Mononuclear cell (primary cell): Measurements from ENCODE around the gene TAMM41. TPM values are rescaled to one million over a fixed set of nuclear protein-coding genes. Genes with fewer than 3 reads are reported as not detected.

Experiments
- H3K27me3 ChIP-seq: 2 replicates; pipeline ENCODE4 v1.6.0; 2011; ENCODE audit warnings: low read length, control low read depth; ENCODE audit not compliant: insufficient read depth
- H3K4me1 ChIP-seq: 2 replicates; pipeline ENCODE4 v1.5.1; 2011; ENCODE audit warnings: mild to moderate bottlenecking, low read length, control low read depth; ENCODE audit not compliant: insufficient read depth
- H3K4me3 ChIP-seq: 2 replicates; pipeline ENCODE4 v1.5.1; 2011; ENCODE audit warnings: mild to moderate bottlenecking, low read length, moderate library complexity
- H3K9me3 ChIP-seq: 2 replicates; pipeline ENCODE4 v1.5.1; 2011; ENCODE audit warnings: low read depth, mild to moderate bottlenecking, control low read depth, low read length
- total RNA-seq: library from RNA; depleted of rRNA; stranded (reverse); fragments of >200 nt; gene quantifications from one replicate; pipeline ENCODE4 v1.2.3, GENCODE V29; 2012

The TAMM41 gene
- total RNA-seq, 1 donor: 16.8 TPM

GRCh38 chr3:11829416-11829815 lies 17.3 kb downstream of the TAMM41 start:
- Histone ChIP-seq H3K4me3 (no peak overlapping the region), H3K27me3 (no peaks in the 10 kb centered on the region), H3K4me1 (no peaks in the 10 kb centered on the region), H3K9me3 (no peaks in the 10 kb centered on the region)

- no peaks in the 10 kb centered on the region for H3K9me3 ChIP-seq
Observed at GRCh38 chr3:11826628-11827265, 19.9 kb downstream of the TAMM41 start.

DNA sequence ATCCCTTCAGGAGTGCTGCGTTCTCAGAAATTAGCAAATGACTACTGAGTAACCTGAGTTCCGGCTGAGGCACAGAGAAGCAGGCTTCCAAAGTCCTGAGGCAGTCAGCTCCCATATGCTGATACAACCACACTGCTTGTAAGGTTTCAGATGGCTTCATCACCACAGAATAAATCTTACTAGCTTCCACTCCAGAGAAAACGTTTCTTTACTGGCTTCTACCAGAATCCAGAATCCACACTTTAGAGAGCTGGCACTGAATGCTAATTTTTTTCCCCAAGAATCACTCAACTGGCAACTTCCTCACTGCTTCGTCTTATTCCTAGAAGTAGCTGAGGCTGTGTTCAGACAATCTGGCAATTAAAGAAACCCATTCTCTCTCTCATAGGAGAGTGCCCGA lies 21.4 kb downstream of the TAMM41 start:
- Histone ChIP-seq H3K9me3 (no peaks in the 10 kb centered on the region), H3K4me1 (no peaks in the 10 kb centered on the region), H3K4me3 (no peak overlapping the region), H3K27me3 (no peaks in the 10 kb centered on the region)

More at GRCh38 chr3:11826628-11827265, 19.9 kb downstream of the TAMM41 start:
- Histone ChIP-seq H3K4me3 (no peak overlapping the region), H3K4me1 (no peaks in the 10 kb centered on the region), H3K27me3 (no peaks in the 10 kb centered on the region)

GRCh38 chr3:11820531-11821041 lies 26.1 kb downstream of the TAMM41 start:
- Histone ChIP-seq H3K4me1 (no peaks in the 10 kb centered on the region), H3K9me3 (no peaks in the 10 kb centered on the region), H3K27me3 (no peaks in the 10 kb centered on the region), H3K4me3 (no peak overlapping the region)

DNA sequence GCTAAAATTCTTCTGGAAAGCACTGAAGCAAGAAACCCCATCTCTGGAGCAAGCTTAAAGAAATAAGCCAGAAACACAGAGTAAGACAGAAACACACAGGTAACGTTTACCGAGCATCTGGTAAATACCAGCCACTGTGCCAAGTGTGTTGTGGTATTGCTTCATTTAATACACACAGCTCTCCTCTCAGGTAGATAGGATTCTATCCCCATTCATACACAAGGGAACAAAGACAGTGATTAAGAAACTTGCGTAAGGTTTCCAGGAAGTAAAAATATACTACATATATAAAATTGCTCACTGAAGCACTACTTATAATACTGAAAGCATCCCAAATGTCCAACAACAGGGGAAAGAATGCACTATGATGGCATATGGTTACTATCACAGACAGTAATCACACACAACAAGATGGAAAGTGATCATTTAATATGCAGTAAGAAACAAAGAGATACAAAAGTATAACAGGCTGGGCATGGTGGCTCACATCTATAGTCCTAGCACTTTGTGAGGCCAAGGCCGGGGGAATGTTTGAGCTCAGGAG lies 27.5 kb downstream of the TAMM41 start:
- Histone ChIP-seq H3K9me3 (no peaks in the 10 kb centered on the region), H3K4me1 (no peaks in the 10 kb centered on the region), H3K4me3 (no peak overlapping the region), H3K27me3 (no peaks in the 10 kb centered on the region)

GRCh38 chr3:11818033-11818432 lies 28.7 kb downstream of the TAMM41 start:
- Histone ChIP-seq H3K4me1 (no peaks in the 10 kb centered on the region), H3K27me3 (no peaks in the 10 kb centered on the region), H3K4me3 (no peak overlapping the region), H3K9me3 (no peaks in the 10 kb centered on the region)

DNA sequence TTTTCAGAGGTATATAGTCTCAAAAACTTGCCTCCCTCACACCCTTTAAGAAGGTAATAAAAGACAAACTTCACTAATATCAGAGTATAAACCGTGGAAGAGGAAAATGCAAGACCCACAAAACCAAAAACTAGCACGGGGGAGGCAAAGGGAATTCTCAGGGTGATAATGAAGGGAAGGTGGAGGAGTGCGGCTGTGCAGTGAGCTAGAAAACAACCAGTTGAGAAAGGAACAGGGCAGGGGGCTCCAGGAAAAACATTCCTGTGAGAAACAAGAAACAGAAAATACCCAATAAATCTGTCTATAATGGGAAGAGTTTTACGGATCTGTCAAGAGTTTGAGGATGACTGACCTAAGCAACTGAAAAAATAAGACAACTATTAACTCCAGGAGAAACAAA lies 31.6 kb downstream of the TAMM41 start:
- Histone ChIP-seq H3K4me3 (no peak overlapping the region), H3K27me3 (no peaks in the 10 kb centered on the region)

DNA sequence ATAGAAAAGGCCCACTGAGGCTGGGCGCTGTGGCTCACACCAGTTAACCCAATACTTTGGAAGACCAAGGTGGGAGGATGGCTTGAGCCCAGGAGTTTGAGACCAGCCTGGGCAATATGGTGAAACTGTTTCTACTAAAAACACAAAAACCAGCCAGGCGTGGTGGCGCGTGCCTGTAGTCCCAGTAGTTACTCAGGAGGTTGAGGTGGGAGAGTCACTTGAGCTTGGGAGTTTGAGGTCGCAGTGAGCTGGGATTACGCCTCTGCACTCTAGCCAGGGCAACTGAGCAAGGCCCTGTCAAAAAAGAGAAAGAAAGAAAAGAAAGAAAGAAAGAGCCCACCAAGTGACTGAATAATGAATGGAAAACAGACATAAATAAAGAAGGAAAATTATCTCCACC lies 32.0 kb downstream of the TAMM41 start:
- Histone ChIP-seq H3K4me1 (no peaks in the 10 kb centered on the region), H3K27me3 (no peaks in the 10 kb centered on the region), H3K4me3 (no peak overlapping the region), H3K9me3 (no peaks in the 10 kb centered on the region)

More for the DNA sequence above, 31.6 kb downstream of the TAMM41 start:
- Histone ChIP-seq H3K4me1 (no peaks in the 10 kb centered on the region), H3K9me3 (no peaks in the 10 kb centered on the region)

DNA sequence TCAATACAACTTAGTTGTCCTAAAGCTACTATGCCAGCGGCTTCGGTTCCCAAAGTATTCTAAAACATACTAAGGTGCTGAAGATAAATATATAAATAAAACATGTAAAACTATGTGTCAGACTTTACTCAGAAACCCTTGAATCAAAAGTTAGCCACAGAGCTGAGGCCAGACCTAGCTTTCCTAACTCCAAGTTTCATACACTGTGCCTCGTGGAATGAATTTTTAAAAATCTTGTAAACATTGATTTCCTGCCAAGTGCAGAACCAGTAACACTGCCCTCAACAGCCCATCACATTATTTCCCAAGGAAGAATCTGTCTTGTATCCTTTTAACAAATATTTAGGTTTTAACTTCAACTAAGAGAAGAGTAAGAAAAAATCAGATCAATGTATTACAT lies 36.4 kb downstream of the TAMM41 start:
- H3K4me3 ChIP-seq: no peak overlapping the region
- no peaks in the 10 kb centered on the region for H3K9me3 ChIP-seq
- H3K27me3 ChIP-seq: no peaks in the 10 kb centered on the region
- H3K4me1 ChIP-seq: no peaks in the 10 kb centered on the region

DNA sequence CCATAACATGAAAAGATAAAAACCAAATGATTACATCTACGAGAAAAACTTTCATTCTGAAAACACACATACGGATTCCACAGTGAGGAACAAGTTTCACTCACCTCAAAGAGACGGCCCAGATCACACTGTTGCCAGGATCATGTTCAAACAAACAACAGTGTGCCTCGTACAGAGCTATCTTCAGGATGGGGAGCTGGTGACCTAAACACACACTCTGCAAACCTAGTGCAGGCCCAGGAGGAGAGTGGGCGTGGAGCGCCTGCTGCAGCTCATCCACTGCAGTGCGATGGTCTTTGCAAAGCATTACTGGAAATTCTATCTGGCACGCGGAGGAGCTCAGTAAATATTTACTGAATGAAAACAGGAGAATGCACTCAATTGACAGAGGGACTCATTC lies 38.5 kb downstream of the TAMM41 start:
- H3K4me3 ChIP-seq: no peak overlapping the region
- no peaks in the 10 kb centered on the region for H3K4me1 ChIP-seq

GRCh38 chr3:11807686-11808085 lies 39.0 kb downstream of the TAMM41 start:
- no peaks in the 10 kb centered on the region for H3K4me1 ChIP-seq
- H3K27me3 ChIP-seq: no peaks in the 10 kb centered on the region
- no peaks in the 10 kb centered on the region for H3K9me3 ChIP-seq
- H3K4me3 ChIP-seq: no peak overlapping the region

More for the DNA sequence above, 38.5 kb downstream of the TAMM41 start:
- Histone ChIP-seq H3K27me3 (no peaks in the 10 kb centered on the region), H3K9me3 (no peaks in the 10 kb centered on the region)

DNA sequence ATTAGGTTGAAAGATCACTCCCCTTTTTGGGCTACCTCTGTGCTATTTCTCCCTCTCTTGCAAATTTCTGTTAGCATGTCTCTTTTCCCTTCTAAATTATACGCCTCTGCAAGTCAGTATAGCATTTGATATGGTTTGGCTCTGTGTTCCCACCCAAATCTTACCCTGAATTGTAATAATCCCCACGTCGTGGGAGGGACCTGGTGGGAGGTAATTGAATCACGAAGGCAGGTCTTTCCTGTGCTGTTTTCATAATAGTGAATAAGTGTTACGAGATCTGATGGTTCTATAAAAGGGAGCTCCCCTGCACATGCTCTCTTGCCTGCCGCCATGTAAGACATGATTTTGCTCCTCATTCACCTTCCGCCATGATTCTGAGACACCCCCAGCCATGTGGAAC lies 41.0 kb downstream of the TAMM41 start:
- no peaks in the 10 kb centered on the region for H3K9me3 ChIP-seq

GRCh38 chr3:11803977-11804892 lies 42.5 kb downstream of the TAMM41 start:
- Histone ChIP-seq H3K27me3 (no peaks in the 10 kb centered on the region), H3K4me3 (no peak overlapping the region), H3K9me3 (no peaks in the 10 kb centered on the region), H3K4me1 (no peaks in the 10 kb centered on the region)

More for the DNA sequence above, 41.0 kb downstream of the TAMM41 start:
- Histone ChIP-seq H3K27me3 (no peaks in the 10 kb centered on the region), H3K4me1 (no peaks in the 10 kb centered on the region), H3K4me3 (no peak overlapping the region)

DNA sequence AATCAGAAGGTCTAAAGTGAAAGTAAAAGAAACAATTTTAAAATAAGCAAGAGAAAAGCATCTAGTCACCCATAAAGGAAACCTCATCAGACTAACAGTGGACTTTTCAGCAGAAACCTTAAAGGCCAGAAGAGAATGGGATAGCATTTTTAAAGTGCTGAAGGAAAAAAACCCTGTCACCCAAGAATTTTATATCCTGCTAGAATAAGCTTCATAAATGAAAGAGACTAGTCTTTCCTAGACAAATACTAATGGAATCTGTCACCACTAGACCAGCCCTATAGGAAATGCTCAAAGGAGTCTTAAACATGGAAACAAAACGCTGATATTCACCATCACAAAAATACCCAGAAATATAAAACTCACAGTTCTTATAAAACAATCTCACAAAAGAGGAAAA lies 46.9 kb downstream of the TAMM41 start:
- H3K4me3 ChIP-seq: no peak overlapping the region
- no peaks in the 10 kb centered on the region for H3K27me3 ChIP-seq
- no peaks in the 10 kb centered on the region for H3K4me1 ChIP-seq
- no peaks in the 10 kb centered on the region for H3K9me3 ChIP-seq

- no peaks in the 10 kb centered on the region for H3K9me3 ChIP-seq
- H3K4me1 ChIP-seq: no peaks in the 10 kb centered on the region
- H3K27me3 ChIP-seq: no peaks in the 10 kb centered on the region
- no peak overlapping the region for H3K4me3 ChIP-seq
Observed at GRCh38 chr3:11794927-11795326, 51.8 kb downstream of the TAMM41 start.
